Right atrium auricular region (tissue), 2 donors: ENCODE data around the gene DIP2B. TPM values are rescaled to one million over a fixed set of nuclear protein-coding genes. Genes with fewer than 3 reads are reported as not detected.

Experiments
- DNase-seq: peaks from one replicate; pipeline ENCODE4 v3.0.0-alpha.2; 2019; ENCODE audit warnings: low spot score
- H3K27ac ChIP-seq, 2 donors: fragments of 200-600 bp; sonication (generic); 1 replicate in 1 of 2; 2 replicates in 1 of 2; pipeline ENCODE4 v1.5.1; 2016 to 2019
- H3K27me3 ChIP-seq, 2 donors: fragments of 200-600 bp; sonication (generic); one replicate each; pipeline versions ENCODE4 v1.5.1 to v1.6.0; 2017 to 2019
- H3K36me3 ChIP-seq: fragments of 200-600 bp; sonication (generic); one replicate; pipeline ENCODE4 v1.5.1; 2016
- H3K4me1 ChIP-seq, 2 donors: fragments of 200-600 bp; sonication (generic); one replicate each; pipeline versions ENCODE4 v1.5.1 to v1.6.0; 2017 to 2019
- H3K4me3 ChIP-seq, 2 donors: fragments of 200-600 bp; sonication (generic); 1 replicate in 1 of 2; 2 replicates in 1 of 2; pipeline ENCODE4 v1.5.1; 2017 to 2019; ENCODE audit warnings: mild to moderate bottlenecking in 1 of 2, moderate library complexity in 1 of 2
- H3K9me3 ChIP-seq, 2 donors: fragments of 200-600 bp; sonication (generic); one replicate each; pipeline ENCODE4 v1.5.1; 2019
- total RNA-seq, 2 donors: library from RNA; depleted of rRNA; stranded (reverse); fragments of >200 nt; gene quantifications; one replicate each; pipeline ENCODE4 v1.1.0, GENCODE V29; 2016
- TF ChIP-seq, protein P1 (sequence below), 2 donors: fragments of 200-600 bp; sonication (generic); IDR thresholded peaks; one replicate each; pipeline ENCODE4 v1.5.1; 2019; ENCODE audit warnings: antibody characterized with exemption in 2 of 2

The DIP2B gene, protein sequence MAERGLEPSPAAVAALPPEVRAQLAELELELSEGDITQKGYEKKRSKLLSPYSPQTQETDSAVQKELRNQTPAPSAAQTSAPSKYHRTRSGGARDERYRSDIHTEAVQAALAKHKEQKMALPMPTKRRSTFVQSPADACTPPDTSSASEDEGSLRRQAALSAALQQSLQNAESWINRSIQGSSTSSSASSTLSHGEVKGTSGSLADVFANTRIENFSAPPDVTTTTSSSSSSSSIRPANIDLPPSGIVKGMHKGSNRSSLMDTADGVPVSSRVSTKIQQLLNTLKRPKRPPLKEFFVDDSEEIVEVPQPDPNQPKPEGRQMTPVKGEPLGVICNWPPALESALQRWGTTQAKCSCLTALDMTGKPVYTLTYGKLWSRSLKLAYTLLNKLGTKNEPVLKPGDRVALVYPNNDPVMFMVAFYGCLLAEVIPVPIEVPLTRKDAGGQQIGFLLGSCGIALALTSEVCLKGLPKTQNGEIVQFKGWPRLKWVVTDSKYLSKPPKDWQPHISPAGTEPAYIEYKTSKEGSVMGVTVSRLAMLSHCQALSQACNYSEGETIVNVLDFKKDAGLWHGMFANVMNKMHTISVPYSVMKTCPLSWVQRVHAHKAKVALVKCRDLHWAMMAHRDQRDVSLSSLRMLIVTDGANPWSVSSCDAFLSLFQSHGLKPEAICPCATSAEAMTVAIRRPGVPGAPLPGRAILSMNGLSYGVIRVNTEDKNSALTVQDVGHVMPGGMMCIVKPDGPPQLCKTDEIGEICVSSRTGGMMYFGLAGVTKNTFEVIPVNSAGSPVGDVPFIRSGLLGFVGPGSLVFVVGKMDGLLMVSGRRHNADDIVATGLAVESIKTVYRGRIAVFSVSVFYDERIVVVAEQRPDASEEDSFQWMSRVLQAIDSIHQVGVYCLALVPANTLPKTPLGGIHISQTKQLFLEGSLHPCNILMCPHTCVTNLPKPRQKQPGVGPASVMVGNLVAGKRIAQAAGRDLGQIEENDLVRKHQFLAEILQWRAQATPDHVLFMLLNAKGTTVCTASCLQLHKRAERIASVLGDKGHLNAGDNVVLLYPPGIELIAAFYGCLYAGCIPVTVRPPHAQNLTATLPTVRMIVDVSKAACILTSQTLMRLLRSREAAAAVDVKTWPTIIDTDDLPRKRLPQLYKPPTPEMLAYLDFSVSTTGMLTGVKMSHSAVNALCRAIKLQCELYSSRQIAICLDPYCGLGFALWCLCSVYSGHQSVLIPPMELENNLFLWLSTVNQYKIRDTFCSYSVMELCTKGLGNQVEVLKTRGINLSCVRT (N-terminal part only)
- total RNA-seq = 10 to 100 TPM; 11.6 to 15.2 TPM

DNA sequence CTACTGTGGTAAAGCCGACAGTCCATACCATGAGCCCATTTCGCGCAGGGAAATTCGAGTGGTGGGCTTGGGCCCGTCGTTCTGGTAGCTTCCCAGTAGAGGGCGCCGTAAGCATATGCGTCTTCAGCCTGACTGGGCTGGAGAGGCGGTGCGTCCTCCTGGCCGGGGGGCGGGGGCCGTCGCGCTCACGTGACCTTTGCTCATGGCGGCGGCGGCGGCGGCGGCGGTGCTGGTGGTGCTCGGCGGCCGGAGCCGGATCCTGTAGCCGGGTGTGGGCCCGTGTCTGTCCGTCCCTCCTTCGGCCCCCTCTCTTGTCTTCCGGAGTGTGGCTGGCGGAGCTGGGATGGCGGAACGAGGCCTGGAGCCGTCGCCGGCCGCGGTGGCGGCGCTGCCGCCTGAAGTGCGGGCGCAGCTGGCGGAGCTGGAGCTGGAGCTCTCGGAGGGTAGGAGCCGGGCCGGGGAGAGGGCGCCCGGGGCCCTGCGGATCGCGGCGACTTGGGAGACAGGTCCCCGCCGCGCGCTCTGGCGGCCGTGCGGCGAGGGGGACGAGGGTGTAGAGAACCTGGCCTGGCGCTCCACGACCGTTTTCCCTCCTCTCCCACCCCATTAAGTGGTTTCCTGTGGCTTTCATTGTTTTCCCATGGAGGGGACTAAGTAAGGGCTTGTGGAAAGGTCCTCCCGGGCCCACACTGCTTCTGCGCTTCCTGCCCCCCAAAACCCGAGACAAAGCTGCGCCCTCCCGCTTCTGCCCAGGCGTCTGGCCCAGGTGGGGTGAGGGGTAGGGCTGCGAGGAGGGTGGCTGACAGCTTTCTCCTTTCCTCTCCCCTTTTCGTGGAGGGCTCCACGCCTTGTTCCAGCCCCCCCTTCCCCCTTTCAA lies at the start of gene DIP2B:
TSS of gene DIP2B (plus strand) at position 188 of the 877 bp plus-strand sequence. CDS start at position 344, 156 bp downstream.
- Histone ChIP-seq H3K4me1 (peaks cover 0 to 50% of the 10 kb centered on the region in 2 donors), H3K27me3 (no peaks in the 10 kb centered on the region), H3K36me3 (no peaks in the 10 kb centered on the region), H3K27ac (peak within 1 kb of the TSS; percentile 98 to 99), H3K9me3 (peaks cover 0 to 6% of the 10 kb centered on the region in 2 donors), H3K4me3 (peak within 1 kb of the TSS; percentile 84 to 90)
- TF ChIP-seq, protein P1, sequence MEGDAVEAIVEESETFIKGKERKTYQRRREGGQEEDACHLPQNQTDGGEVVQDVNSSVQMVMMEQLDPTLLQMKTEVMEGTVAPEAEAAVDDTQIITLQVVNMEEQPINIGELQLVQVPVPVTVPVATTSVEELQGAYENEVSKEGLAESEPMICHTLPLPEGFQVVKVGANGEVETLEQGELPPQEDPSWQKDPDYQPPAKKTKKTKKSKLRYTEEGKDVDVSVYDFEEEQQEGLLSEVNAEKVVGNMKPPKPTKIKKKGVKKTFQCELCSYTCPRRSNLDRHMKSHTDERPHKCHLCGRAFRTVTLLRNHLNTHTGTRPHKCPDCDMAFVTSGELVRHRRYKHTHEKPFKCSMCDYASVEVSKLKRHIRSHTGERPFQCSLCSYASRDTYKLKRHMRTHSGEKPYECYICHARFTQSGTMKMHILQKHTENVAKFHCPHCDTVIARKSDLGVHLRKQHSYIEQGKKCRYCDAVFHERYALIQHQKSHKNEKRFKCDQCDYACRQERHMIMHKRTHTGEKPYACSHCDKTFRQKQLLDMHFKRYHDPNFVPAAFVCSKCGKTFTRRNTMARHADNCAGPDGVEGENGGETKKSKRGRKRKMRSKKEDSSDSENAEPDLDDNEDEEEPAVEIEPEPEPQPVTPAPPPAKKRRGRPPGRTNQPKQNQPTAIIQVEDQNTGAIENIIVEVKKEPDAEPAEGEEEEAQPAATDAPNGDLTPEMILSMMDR (IDR thresholded peaks at IDR 0.05) = peak; percentile 80 to 94
- peak; percentile 95 for DNase-seq

DNA sequence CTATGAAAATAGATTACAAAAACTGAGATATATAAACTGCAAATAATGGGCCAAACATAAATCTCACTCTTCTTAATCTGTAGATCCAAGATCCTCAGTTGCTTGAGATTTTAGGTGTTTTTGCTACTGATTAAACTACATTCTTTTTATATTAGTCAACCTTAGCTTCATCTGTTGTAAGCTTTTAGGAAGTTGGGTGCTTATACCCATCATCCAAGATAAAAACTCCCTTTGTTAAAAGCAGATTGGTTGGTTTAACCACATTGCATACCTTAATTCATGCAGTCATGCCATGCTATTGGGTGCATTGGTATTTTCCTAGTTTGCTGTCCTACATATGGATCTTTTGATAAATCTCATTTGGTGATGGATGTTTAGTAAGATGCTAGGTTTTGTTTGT lies 46.2 kb upstream of the DIP2B start:
- Histone ChIP-seq H3K4me3 (no peak overlapping the region), H3K4me1 (no peaks in the 10 kb centered on the region), H3K27me3 (no peaks in the 10 kb centered on the region), H3K36me3 (peaks cover 71% of the 10 kb centered on the region), H3K27ac (no peak overlapping the region), H3K9me3 (no peaks in the 10 kb centered on the region)
- TF ChIP-seq, protein P1 (IDR thresholded peaks at IDR 0.05) = no peak
- no peak for DNase-seq

DNA sequence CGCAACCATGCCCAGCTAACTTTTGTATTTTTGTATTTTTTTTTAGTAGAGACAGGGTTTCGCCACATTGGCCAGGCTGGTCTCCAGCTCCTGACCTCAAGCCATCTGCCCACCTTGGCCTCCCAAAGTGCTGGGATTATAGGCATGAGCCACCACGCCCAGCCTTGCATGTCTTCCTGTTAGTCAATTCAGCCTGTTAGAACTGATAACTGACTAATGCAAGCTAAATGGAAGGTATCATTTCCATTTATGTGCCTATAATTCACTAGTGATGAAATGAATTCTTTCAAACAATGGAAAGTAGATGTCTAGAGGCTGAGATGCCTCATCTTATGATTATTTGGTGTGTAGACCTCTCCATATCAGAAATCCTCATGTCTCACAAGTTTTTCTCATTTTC lies 37.3 kb upstream of the DIP2B start:
- Histone ChIP-seq H3K9me3 (no peaks in the 10 kb centered on the region), H3K4me1 (no peaks in the 10 kb centered on the region), H3K4me3 (no peak overlapping the region), H3K27me3 (no peaks in the 10 kb centered on the region), H3K36me3 (peaks cover 72% of the 10 kb centered on the region), H3K27ac (no peak overlapping the region)
- TF ChIP-seq, protein P1 (IDR thresholded peaks at IDR 0.05) = no peak
- DNase-seq = no peak

DNA sequence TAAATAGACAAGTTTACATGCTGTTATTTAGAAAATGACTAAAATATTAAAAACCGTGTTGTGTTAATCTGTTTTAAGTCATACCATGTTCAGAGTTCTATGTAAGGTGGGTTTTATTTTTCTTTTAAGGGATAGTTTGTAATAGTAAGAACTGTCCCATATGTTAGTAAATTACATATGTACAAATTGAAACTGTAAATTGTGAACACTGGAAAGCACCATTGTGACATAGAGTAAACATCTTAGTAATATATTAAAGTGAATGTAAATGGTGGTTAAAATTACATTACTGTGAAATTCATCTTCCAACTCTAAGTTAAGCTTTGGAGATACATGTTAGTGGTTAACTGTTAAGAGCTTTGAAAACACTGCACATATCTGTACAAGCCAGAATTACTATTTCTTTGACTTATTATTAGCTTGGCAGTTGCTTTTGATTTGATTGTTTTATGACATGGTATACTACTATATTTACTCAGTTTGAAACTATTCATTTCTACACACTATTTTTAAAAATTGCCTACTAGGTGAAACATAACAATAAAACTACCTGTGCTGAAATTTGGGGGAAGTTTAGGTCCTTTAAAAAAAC lies 27.4 kb upstream of the DIP2B start:
- TF ChIP-seq, protein P1 (IDR thresholded peaks at IDR 0.05) = no peak
- peaks cover 52% of the 10 kb centered on the region for H3K36me3 ChIP-seq
- H3K27ac ChIP-seq = no peak overlapping the region
- no peaks in the 10 kb centered on the region for H3K27me3 ChIP-seq
- DNase-seq = no peak
- H3K4me3 ChIP-seq = no peak overlapping the region
- no peaks in the 10 kb centered on the region for H3K4me1 ChIP-seq
- H3K9me3 ChIP-seq = no peaks in the 10 kb centered on the region
